HFF-Myc (cell line): ENCODE data around the gene TGFB1I1.
"Not testable (repeated sequence)": the region's sequence is repeated elsewhere in the genome, so short reads cannot be mapped to it uniquely, and the experiment has no call there.

Source experiments
- DNase-seq: peaks from one replicate; pipeline ENCODE4 v3.0.0-alpha.2; 2011; ENCODE audit warnings: low read depth; ENCODE audit errors: extremely low read depth
- H3K4me3 ChIP-seq: replicated peaks from 2 replicates; pipeline ENCODE4 v1.5.1; 2011; ENCODE audit warnings: low read depth, mild to moderate bottlenecking, control low read depth, low read length
- TF ChIP-seq, protein P1 (sequence below): IDR thresholded peaks from 2 replicates; pipeline ENCODE4 v1.5.1; 2012; ENCODE audit warnings: mild to moderate bottlenecking, low read depth, low read length, control low read depth; ENCODE audit errors: missing control alignments

TGFB1I1 gene

GRCh38 chr16:31521368-31521767, 49.4 kb downstream of the TGFB1I1 start:
- H3K4me3 ChIP-seq = no peak overlapping the region
- TF ChIP-seq, protein P1, sequence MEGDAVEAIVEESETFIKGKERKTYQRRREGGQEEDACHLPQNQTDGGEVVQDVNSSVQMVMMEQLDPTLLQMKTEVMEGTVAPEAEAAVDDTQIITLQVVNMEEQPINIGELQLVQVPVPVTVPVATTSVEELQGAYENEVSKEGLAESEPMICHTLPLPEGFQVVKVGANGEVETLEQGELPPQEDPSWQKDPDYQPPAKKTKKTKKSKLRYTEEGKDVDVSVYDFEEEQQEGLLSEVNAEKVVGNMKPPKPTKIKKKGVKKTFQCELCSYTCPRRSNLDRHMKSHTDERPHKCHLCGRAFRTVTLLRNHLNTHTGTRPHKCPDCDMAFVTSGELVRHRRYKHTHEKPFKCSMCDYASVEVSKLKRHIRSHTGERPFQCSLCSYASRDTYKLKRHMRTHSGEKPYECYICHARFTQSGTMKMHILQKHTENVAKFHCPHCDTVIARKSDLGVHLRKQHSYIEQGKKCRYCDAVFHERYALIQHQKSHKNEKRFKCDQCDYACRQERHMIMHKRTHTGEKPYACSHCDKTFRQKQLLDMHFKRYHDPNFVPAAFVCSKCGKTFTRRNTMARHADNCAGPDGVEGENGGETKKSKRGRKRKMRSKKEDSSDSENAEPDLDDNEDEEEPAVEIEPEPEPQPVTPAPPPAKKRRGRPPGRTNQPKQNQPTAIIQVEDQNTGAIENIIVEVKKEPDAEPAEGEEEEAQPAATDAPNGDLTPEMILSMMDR = no peak
- no peak for DNase-seq

DNA sequence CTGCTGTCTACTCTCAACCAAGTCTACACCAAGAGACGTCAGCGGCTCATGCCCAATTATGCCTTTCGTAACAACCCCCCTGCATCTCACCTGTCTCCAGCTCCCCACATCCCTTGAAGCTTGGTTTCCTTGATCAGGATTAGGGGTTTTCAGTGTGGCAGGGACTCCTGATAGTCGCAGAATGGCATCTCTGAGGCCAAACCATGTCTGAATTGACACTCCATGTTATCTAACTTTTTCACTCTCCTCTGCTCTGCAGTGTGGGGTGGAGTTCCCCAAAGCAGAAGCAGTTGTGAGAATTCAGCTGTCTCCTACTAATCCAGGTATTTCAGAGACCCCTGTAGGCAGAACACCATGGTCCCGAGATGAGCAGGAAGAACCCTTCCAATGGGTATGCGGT, 50.1 kb downstream of the TGFB1I1 start:
- no peak overlapping the region for H3K4me3 ChIP-seq
- DNase-seq = no peak
- TF ChIP-seq, protein P1 = no peak

DNA sequence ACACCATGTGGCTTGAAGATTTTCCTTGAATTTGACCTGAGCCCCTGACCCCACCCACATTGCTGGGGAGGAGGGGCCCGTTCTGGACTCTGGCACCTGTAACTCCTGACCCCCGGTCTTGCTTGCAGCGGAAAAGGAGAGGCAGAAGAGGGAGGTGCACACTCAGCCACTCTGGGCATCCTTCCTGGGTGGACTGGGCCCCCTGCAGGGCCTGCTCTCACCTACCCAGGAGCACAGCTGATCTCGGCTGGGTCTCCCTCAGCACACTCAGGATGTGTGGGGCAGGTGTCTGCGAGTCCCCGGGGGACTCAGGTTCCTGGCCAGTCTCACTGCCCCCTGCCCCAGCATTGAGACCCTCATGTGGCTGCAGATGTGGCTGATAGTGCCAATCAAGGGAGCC, 51.8 kb downstream of the TGFB1I1 start:
- H3K4me3 ChIP-seq, DNase-seq: not testable (repeated sequence)

- no peak for DNase-seq
- TF ChIP-seq, protein P1 = no peak
- no peak overlapping the region for H3K4me3 ChIP-seq
These were observed 53.2 kb downstream of the TGFB1I1 start for GRCh38 chr16:31525113-31525512.
